ENCODE results near the gene SPINK4. TPM values are rescaled to one million over a fixed set of nuclear protein-coding genes. Genes with fewer than 3 reads are reported as not detected.

Gene SPINK4
- polyA plus RNA-seq, result not detected

GRCh38 chr9:33239921-33240320 lies at the start of gene SPINK4:
Gene SPINK4, plus strand, starts transcription at chr9:33240167. Its CDS starts 42 bp downstream, at chr9:33240209.
- Mint-ChIP-seq H3K9me3 (no peaks in the 10 kb centered on the region), H3K27ac (no peak within 1 kb of the TSS), H3K4me1 (no peaks in the 10 kb centered on the region), H3K27me3 (ENCODE audit: low read depth in 3 of 3) (peaks cover 0 to 6% (median 2%) of the 10 kb centered on the region in 3 donors), H3K36me3 (peaks cover 0 to 3% (median 0%) of the 10 kb centered on the region in 3 donors), H3K4me3 (no peak within 1 kb of the TSS)
- DNase-seq, result no peak

- Mint-ChIP-seq H3K27ac (peak overlapping the region in 1 of 6 donors; percentile 62), H3K36me3 (no peaks in the 10 kb centered on the region), H3K4me1 (no peaks in the 10 kb centered on the region), H3K4me3 (no peak overlapping the region), H3K9me3 (no peaks in the 10 kb centered on the region), H3K27me3 (ENCODE audit: low read depth in 3 of 3) (peaks cover 0 to 2% (median 0%) of the 10 kb centered on the region in 3 donors)
- no peak for DNase-seq
Observed at GRCh38 chr9:33192493-33193255, 47.3 kb upstream of the SPINK4 start.

GRCh38 chr9:33193818-33194217 lies 46.1 kb upstream of the SPINK4 start:
- Mint-ChIP-seq H3K27me3 (ENCODE audit: low read depth in 3 of 3) (no peaks in the 10 kb centered on the region), H3K4me3 (no peak overlapping the region), H3K4me1 (no peaks in the 10 kb centered on the region), H3K27ac (peak overlapping the region in 1 of 6 donors; percentile 32), H3K36me3 (no peaks in the 10 kb centered on the region), H3K9me3 (no peaks in the 10 kb centered on the region)
- no peak for DNase-seq

DNA sequence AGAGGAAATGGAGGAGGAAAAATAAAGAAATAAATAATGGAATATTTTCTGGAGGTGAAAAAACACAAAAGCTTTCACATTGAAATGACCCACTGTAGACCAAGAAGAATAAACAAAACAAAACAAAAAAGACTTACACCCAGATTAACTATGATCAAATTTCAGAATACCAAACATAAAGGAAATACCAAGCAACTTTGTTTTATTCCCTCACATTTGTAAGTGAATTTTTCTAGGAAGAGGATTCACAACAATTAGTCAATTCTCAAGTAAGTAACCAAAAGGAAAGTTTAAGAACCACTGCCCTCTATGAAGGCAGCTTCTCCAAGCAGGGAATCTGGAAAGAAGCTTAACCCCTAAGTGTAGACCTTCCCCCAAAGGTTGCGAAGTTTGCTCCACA lies 43.2 kb upstream of the SPINK4 start:
- H3K27ac Mint-ChIP-seq, result peak overlapping the region in 2 of 6 donors; percentile 21 to 55
- no peaks in the 10 kb centered on the region for H3K36me3 Mint-ChIP-seq
- peaks cover 0 to 7% (median 2%) of the 10 kb centered on the region in 3 donors for H3K27me3 Mint-ChIP-seq (ENCODE audit: low read depth in 3 of 3)
- no peaks in the 10 kb centered on the region for H3K9me3 Mint-ChIP-seq
- no peak for DNase-seq
- no peak overlapping the region for H3K4me3 Mint-ChIP-seq
- peaks cover 0 to under 1% of the 10 kb centered on the region in 2 donors for H3K4me1 Mint-ChIP-seq

DNA sequence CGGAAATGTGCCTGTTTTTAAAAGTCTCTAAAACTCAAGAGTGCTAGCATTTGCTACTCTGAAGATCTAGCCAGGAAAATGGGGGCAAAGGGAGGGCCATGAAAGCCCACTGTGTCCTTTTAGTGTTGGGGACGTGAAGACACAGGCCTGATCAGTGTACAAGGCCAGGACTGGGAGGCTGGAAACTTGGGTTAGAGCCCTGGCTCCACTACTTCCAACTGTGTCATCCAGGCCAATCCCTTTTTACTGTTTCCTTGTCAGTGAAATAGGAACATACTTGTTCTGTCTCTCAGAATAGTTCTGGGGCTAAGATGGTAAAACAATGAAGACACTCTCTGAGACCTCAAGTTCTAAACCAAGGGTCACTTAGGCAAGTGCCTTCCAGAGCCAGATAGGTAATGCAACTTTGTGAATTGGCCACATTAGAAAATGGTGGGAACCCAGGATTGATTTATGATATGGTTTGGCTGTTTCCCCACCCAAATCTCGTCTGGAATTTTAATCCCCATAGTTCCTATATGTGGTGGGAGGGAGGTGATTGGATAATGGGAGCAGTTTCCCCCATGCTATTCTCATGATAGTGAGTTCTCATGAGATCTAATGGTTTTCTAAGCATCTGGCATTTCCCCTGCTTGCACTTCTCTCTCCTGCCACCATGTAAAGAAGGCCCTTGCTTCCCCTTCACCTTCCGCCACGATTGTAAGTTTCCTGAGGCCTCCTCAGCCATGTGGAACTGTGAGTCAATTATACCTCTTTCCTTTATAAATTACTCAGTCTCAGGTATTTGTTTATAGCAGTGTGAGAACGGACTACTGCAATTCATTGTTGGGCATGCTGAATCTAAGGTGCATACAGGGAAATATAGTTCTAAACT lies 42.5 kb upstream of the SPINK4 start:
- H3K27ac Mint-ChIP-seq, result peak overlapping the region in 2 of 6 donors; percentile 31 to 55
- peaks cover 0 to 9% (median 2%) of the 10 kb centered on the region in 3 donors for H3K27me3 Mint-ChIP-seq (ENCODE audit: low read depth in 3 of 3)
- DNase-seq, result no peak
- H3K4me1 Mint-ChIP-seq, result peaks cover 7 to 9% of the 10 kb centered on the region in 2 donors
- H3K36me3 Mint-ChIP-seq, result no peaks in the 10 kb centered on the region
- H3K9me3 Mint-ChIP-seq, result no peaks in the 10 kb centered on the region
- H3K4me3 Mint-ChIP-seq, result no peak overlapping the region

- peaks cover 14 to 15% of the 10 kb centered on the region in 2 donors for H3K4me1 Mint-ChIP-seq
- no peak overlapping the region for H3K4me3 Mint-ChIP-seq
- peaks cover 0 to 12% (median 2%) of the 10 kb centered on the region in 3 donors for H3K27me3 Mint-ChIP-seq (ENCODE audit: low read depth in 3 of 3)
- H3K27ac Mint-ChIP-seq, result peak overlapping the region in 1 of 6 donors; percentile 32
- DNase-seq, result no peak
- no peaks in the 10 kb centered on the region for H3K9me3 Mint-ChIP-seq
- no peaks in the 10 kb centered on the region for H3K36me3 Mint-ChIP-seq
Observed at GRCh38 chr9:33198165-33198564, 41.8 kb upstream of the SPINK4 start.

DNA sequence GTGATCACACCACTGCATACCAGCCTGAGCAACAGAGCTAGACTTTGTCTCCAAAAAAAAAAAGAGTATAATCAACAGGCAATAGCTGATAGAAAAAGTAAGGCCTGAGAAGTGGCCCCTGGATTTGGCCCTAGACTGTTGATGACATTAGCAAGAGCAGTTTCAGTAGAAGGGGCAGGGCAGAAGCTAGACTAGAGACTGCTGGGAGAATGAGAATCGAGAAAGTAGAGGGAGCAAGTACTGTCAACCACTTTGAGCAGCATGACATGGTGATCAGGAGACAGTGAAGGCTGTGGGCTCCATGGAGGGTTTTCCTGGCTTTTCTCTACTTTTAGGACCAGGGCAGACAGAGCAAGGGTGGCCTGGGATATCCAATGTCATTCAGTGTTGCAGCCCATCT lies 37.9 kb upstream of the SPINK4 start:
- no peak for DNase-seq
- Mint-ChIP-seq H3K4me1 (peaks cover 15 to 16% of the 10 kb centered on the region in 2 donors), H3K36me3 (no peaks in the 10 kb centered on the region), H3K4me3 (peak overlapping the region in 3 of 5 donors; percentile 16 to 82 (median 77)), H3K27ac (peak overlapping the region; percentile 37 to 98 (median 88)), H3K9me3 (no peaks in the 10 kb centered on the region), H3K27me3 (ENCODE audit: low read depth in 3 of 3) (peaks cover 2 to 20% (median 3%) of the 10 kb centered on the region in 3 donors)

DNA sequence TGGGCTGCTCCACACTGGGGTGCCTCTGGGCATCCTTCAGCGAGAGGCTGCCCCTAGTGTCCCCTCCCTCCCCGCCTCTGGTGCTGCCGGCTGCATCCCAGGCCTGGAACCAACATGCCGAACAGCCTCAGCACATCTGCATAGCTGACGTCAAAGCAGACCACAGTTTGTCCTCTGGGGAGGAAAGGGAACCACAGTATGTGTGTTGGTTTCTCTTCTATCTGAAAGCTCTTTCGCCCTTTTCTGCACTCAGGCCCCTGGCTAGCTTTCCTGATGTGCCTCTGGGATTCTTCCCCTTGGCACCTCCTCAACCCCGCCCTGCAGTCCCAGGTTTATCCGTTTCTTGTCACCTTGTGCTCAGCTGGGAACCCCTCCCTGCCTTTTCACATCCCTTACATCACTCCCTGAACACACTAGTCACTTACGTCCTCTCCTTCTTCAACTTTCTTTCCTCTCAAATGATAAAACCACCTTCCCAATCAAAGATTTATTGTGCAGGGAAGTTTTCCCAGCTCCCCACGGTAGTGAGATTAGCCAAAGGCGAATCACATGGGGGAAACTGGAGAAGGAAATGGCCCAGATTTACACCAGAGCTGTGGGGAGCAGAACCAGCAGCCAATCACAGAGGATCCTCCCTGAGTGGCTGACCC lies 37.3 kb upstream of the SPINK4 start:
- no peaks in the 10 kb centered on the region for H3K9me3 Mint-ChIP-seq
- H3K36me3 Mint-ChIP-seq, result no peaks in the 10 kb centered on the region
- peak overlapping the region; percentile 24 to 82 (median 74) for H3K4me3 Mint-ChIP-seq
- H3K27me3 Mint-ChIP-seq (ENCODE audit: low read depth in 3 of 3), result peaks cover 2 to 20% (median 3%) of the 10 kb centered on the region in 3 donors
- peak; percentile 79 to 85 (median 81) for DNase-seq
- peak overlapping the region; percentile 85 to 98 (median 89) for H3K27ac Mint-ChIP-seq
- H3K4me1 Mint-ChIP-seq, result peaks cover 15 to 16% of the 10 kb centered on the region in 2 donors

- Mint-ChIP-seq H3K36me3 (no peaks in the 10 kb centered on the region), H3K9me3 (no peaks in the 10 kb centered on the region), H3K4me1 (no peaks in the 10 kb centered on the region), H3K27ac (no peak overlapping the region), H3K27me3 (ENCODE audit: low read depth in 3 of 3) (peaks cover 0 to 6% (median 0%) of the 10 kb centered on the region in 3 donors), H3K4me3 (no peak overlapping the region)
- DNase-seq, result no peak
Observed at GRCh38 chr9:33209394-33209793, 30.6 kb upstream of the SPINK4 start.

DNA sequence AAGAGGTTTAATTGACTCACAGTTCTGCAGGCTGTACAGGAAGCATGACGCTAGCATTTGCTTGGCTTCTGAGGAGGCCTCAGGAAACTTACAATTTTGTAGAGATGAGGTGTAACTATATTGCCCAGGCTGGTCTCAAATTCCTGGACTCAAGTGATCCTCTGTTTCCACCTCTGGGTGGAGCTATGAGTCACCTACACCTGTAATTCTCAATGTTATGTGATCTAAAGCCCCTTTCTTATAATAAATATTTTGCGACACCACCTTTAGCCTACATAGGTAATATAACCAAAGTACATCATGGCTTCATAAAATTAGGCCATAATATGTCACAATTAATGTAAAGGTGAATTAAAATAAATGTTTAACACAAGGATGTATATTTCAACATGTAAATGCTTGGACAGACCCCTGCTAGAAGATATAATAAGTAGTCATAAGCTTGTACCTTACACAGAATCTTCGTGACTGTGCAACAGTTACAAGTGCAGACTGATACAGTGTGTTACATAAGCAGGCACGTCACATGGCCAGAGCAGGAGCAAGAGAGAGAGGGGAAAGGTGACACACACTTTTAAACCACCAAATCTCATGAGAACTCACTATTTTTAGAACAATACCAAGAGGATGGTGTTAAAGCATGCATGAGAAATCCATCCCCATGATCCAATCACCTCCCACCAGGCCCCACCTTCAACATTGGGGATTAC lies 29.8 kb upstream of the SPINK4 start:
- DNase-seq, result no peak
- no peaks in the 10 kb centered on the region for H3K9me3 Mint-ChIP-seq
- no peak overlapping the region for H3K27ac Mint-ChIP-seq
- no peak overlapping the region for H3K4me3 Mint-ChIP-seq
- H3K36me3 Mint-ChIP-seq, result no peaks in the 10 kb centered on the region
- peaks cover 0 to 6% (median 0%) of the 10 kb centered on the region in 3 donors for H3K27me3 Mint-ChIP-seq (ENCODE audit: low read depth in 3 of 3)
- H3K4me1 Mint-ChIP-seq, result no peaks in the 10 kb centered on the region

DNA sequence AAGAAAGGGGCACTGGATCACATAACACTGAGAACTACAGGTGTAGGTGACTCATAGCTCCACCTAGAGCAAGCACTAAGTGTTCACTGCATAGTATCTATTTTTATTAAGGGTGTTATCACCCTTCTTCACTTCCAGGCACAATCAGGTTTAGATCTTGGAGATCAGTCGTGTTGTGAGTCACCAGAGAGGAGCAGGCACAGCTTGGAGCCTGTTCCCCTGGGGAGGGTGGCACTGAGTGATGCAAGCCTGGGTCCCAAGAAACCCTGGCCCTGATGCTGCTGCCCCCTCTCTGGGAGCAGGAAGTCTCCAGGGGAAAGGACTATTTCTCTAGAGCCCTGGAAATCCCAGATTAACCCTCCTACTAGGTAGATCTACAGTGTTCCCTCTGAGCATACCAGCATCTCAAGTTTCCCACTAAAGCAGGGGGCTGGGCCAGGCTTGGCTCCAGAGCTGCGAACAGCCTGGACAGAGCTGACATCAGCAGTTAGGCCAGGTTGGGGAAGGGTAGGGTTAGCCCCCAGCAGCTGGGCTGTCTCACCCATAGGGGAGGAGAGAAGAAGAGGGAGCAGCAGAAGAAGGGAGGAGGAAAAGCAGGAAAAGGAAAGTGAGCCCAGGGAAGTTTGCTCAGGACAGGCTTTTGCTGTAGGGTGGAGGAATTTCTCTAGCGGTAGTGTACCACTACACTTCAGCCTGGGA lies 28.1 kb upstream of the SPINK4 start:
- Mint-ChIP-seq H3K36me3 (no peaks in the 10 kb centered on the region), H3K4me3 (no peak overlapping the region), H3K4me1 (no peaks in the 10 kb centered on the region), H3K27me3 (ENCODE audit: low read depth in 3 of 3) (no peaks in the 10 kb centered on the region), H3K27ac (no peak overlapping the region), H3K9me3 (no peaks in the 10 kb centered on the region)
- DNase-seq, result no peak

DNA sequence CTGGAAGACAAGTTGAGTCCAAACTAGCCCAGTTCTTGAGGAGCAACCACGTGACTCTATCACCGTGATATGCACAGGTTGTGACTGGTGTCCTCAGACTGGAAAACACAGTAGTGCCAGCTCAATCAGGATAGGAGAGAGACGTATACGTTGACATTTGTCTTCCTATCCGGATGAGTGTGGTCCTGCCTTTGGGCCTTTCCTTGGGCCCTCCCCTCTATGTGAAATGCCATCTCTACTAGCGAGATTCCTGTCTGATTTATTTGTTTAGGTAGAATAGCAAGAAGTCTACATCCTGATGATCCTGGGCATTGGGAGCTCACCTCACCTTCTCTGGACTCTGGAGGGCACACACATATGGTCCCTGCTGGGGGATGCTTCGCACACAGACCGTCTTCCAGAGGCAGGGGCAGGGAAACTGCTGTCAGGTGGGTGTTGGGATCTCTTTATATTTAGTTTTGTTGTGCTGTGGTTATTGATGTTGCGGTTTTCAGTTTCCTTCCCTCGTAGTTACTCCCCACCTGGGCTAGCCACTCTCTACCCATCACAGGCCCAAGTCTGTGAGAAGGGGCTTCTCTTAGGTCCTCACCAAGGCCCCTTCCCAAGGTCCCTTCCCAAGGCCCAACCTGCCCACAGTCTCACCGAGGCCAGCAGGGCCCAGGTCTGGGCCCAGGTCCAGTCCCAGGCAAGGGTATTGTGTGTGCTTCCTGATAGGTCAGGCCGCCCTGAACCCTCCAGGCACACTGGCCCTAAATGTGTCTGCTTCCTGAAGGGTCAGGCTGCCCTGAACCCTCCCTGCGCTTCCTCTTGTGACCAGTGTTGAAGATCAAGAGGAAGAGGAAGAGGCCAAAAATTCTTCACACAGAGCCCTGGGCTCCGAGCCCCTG lies 19.0 kb upstream of the SPINK4 start:
- Mint-ChIP-seq H3K9me3 (no peaks in the 10 kb centered on the region), H3K36me3 (no peaks in the 10 kb centered on the region), H3K27me3 (ENCODE audit: low read depth in 3 of 3) (peaks cover 0 to 7% (median 3%) of the 10 kb centered on the region in 3 donors), H3K27ac (peak overlapping the region in 4 of 6 donors; percentile 25 to 46 (median 30)), H3K4me3 (no peak overlapping the region), H3K4me1 (peaks cover 11 to 20% of the 10 kb centered on the region in 2 donors)
- DNase-seq, result no peak
